GM18508 (cell line): ENCODE results near the gene SIPA1.
"Not testable (repeated sequence)": the region's sequence is repeated elsewhere in the genome, so short reads cannot be mapped to it uniquely, and the experiment has no call there.

Source experiments
- ATAC-seq: cut with Tn5 transposase; IDR thresholded peaks from one replicate; pipeline ENCODE4 v1.9.1; 2021; ENCODE audit warnings: moderate number of reproducible peaks; ENCODE audit not compliant: insufficient read depth, unreplicated experiment

SIPA1 gene

GRCh38 chr11:65620666-65621065, 17.2 kb upstream of the SIPA1 start:
- ATAC-seq: no peak

GRCh38 chr11:65621460-65621859, 16.4 kb upstream of the SIPA1 start:
- ATAC-seq: no peak

- ATAC-seq: no peak
Measured at GRCh38 chr11:65622011-65622410, 15.9 kb upstream of the SIPA1 start.

GRCh38 chr11:65623177-65623576, 14.7 kb upstream of the SIPA1 start:
- no peak for ATAC-seq

GRCh38 chr11:65623852-65624616, 13.9 kb upstream of the SIPA1 start:
- ATAC-seq: no peak

GRCh38 chr11:65624931-65625627, 12.8 kb upstream of the SIPA1 start:
- no peak for ATAC-seq

- ATAC-seq: no peak
Measured at GRCh38 chr11:65625628-65626342, 12.1 kb upstream of the SIPA1 start.

- ATAC-seq: no peak
Measured at GRCh38 chr11:65627202-65627601, 10.7 kb upstream of the SIPA1 start.

GRCh38 chr11:65629579-65629978, 8.3 kb upstream of the SIPA1 start:
- ATAC-seq: no peak

GRCh38 chr11:65630215-65630614, 7.7 kb upstream of the SIPA1 start:
- ATAC-seq: no peak

GRCh38 chr11:65633390-65634108, 4.4 kb upstream of the SIPA1 start:
- ATAC-seq: no peak

GRCh38 chr11:65634109-65634436, 3.8 kb upstream of the SIPA1 start:
- no peak for ATAC-seq

- no peak for ATAC-seq
Measured at GRCh38 chr11:65634440-65634839, 3.5 kb upstream of the SIPA1 start.

- ATAC-seq: no peak
Measured at GRCh38 chr11:65634905-65635731, 2.8 kb upstream of the SIPA1 start.

GRCh38 chr11:65636108-65637031, 1.5 kb upstream of the SIPA1 start:
- no peak for ATAC-seq

GRCh38 chr11:65637032-65637557, 806 bp upstream of the SIPA1 start:
- no peak for ATAC-seq

- ATAC-seq: not testable (repeated sequence)
Measured at GRCh38 chr11:65639228-65639597, 1.3 kb downstream of the SIPA1 start.

GRCh38 chr11:65639623-65640482, 2.0 kb downstream of the SIPA1 start:
- no peak for ATAC-seq
